Measurements from ENCODE around the gene PSMD1.
"Not testable (repeated sequence)": the region's sequence is repeated elsewhere in the genome, so short reads cannot be mapped to it uniquely, and the experiment has no call there.

PSMD1 gene

GRCh38 chr2:231186325-231186724, 129.7 kb downstream of the PSMD1 start:
- no peak for DNase-seq (ENCODE audit: low read depth in 2 of 2)

- DNase-seq (ENCODE audit: low read depth in 2 of 2): no peak
These were observed 131.3 kb downstream of the PSMD1 start for GRCh38 chr2:231187736-231188505.

- no peak for DNase-seq (ENCODE audit: low read depth in 2 of 2)
These were observed 132.0 kb downstream of the PSMD1 start for GRCh38 chr2:231188506-231189170.

GRCh38 chr2:231189171-231189530, 132.5 kb downstream of the PSMD1 start:
- no peak for DNase-seq (ENCODE audit: low read depth in 2 of 2)

GRCh38 chr2:231189571-231190495, 133.2 kb downstream of the PSMD1 start:
- DNase-seq (ENCODE audit: low read depth in 2 of 2): no peak

- no peak for DNase-seq (ENCODE audit: low read depth in 2 of 2)
These were observed 134.0 kb downstream of the PSMD1 start for GRCh38 chr2:231190531-231191197.

GRCh38 chr2:231191896-231192872, 135.5 kb downstream of the PSMD1 start:
- no peak for DNase-seq (ENCODE audit: low read depth in 2 of 2)

GRCh38 chr2:231193216-231193615, 136.5 kb downstream of the PSMD1 start:
- DNase-seq (ENCODE audit: low read depth in 2 of 2): no peak

GRCh38 chr2:231196592-231196991, 139.9 kb downstream of the PSMD1 start:
- DNase-seq (ENCODE audit: low read depth in 2 of 2): no peak

GRCh38 chr2:231197196-231197595, 140.5 kb downstream of the PSMD1 start:
- not testable (repeated sequence) for DNase-seq (ENCODE audit: low read depth in 2 of 2)

- no peak for DNase-seq (ENCODE audit: low read depth in 2 of 2)
These were observed 141.1 kb downstream of the PSMD1 start for GRCh38 chr2:231197706-231198290.

- peak; percentile 40 to 67 for DNase-seq (ENCODE audit: low read depth in 2 of 2)
These were observed 141.9 kb downstream of the PSMD1 start, which contains the start of gene ARMC9 for GRCh38 chr2:231198291-231199173. Gene ARMC9, plus strand, starts transcription at chr2:231198631. Its CDS starts 7,608 bp downstream, at chr2:231206239.

- DNase-seq (ENCODE audit: low read depth in 2 of 2): no peak
These were observed 142.6 kb downstream of the PSMD1 start for GRCh38 chr2:231199219-231199618.

- no peak for DNase-seq (ENCODE audit: low read depth in 2 of 2)
These were observed 144.3 kb downstream of the PSMD1 start for GRCh38 chr2:231200805-231201474.

GRCh38 chr2:231201475-231201814, 144.8 kb downstream of the PSMD1 start:
- DNase-seq (ENCODE audit: low read depth in 2 of 2): no peak

- no peak for DNase-seq (ENCODE audit: low read depth in 2 of 2)
These were observed 146.4 kb downstream of the PSMD1 start for GRCh38 chr2:231203087-231203486.

GRCh38 chr2:231204146-231204545, 147.5 kb downstream of the PSMD1 start:
- no peak for DNase-seq (ENCODE audit: low read depth in 2 of 2)

- DNase-seq (ENCODE audit: low read depth in 2 of 2): no peak
These were observed 147.9 kb downstream of the PSMD1 start for GRCh38 chr2:231204581-231204980.

- no peak for DNase-seq (ENCODE audit: low read depth in 2 of 2)
These were observed 151.1 kb downstream of the PSMD1 start for GRCh38 chr2:231207734-231208133.

Measured in stimulated activated CD4-positive, alpha-beta T cell treated with anti-CD3 and anti-CD28 coated beads, Interleukin-15, amount 100 ng/mL, for 48 hours (primary cell).